IMR-90 (cell line): ENCODE measurements around the gene RELCH. TPM values are rescaled to one million over a fixed set of nuclear protein-coding genes. Genes with fewer than 3 reads are reported as not detected.

Source experiments
- ATAC-seq: fragments of 200-7000 bp; cut with Tn5 transposase; 2 replicates; pipeline ENCODE4 v1.9.1; 2020; ENCODE audit warnings: low read depth, mild to moderate bottlenecking, moderate library complexity
- BruUV-seq: library from RNA; stranded (reverse); fragments of 400-500 nt; replicated peaks from 2 replicates; lab custom pipeline; 2021; lab: Mats Ljungman, UMichigan
- CTCF ChIA-PET: fragments of 300-600 bp; formaldehyde crosslinking; extraction: SDS; loops from one replicate; lab custom pipeline; 2021; ENCODE audit warnings: antibody characterized with exemption; lab: Yijun Ruan, JAX
- POLR2A ChIA-PET: fragments of 300-600 bp; sonication (Branson Sonifier 250); formaldehyde crosslinking; loops from one replicate; lab custom pipeline; 2022; ENCODE audit warnings: antibody characterized with exemption; ENCODE audit not compliant: unreplicated experiment; lab: Charles Lee
- DNase-seq: peaks from one replicate; pipeline ENCODE4 v3.0.0; 2013
- H2AFZ ChIP-seq: replicated peaks from 2 replicates; pipeline ENCODE3; 2013; ENCODE audit warnings: low read length, mild to moderate bottlenecking; ENCODE audit not compliant: poor library complexity
- H2AK5ac ChIP-seq: 2 replicates; pipeline ENCODE4 v1.6.1; 2013; ENCODE audit warnings: low read depth, low read length, inconsistent platforms
- H2AK9ac ChIP-seq: replicated peaks from 2 replicates; pipeline ENCODE3; 2013; ENCODE audit warnings: mild to moderate bottlenecking, low read depth, low read length, moderate library complexity; ENCODE audit not compliant: poor library complexity
- H2BK120ac ChIP-seq: 2 replicates; pipeline ENCODE4 v1.6.1; 2013; ENCODE audit warnings: low read depth, low read length, inconsistent platforms
- H2BK15ac ChIP-seq: 3 replicates; pipeline ENCODE4 v1.6.1; 2013; ENCODE audit warnings: low read depth, low read length, inconsistent platforms
- H2BK20ac ChIP-seq: 2 replicates; pipeline ENCODE4 v1.6.1; 2013; ENCODE audit warnings: low read depth, mild to moderate bottlenecking, inconsistent platforms, low read length, moderate library complexity
- H2BK5ac ChIP-seq: 2 replicates; pipeline ENCODE4 v1.6.1; 2013; ENCODE audit warnings: mild to moderate bottlenecking, low read depth, low read length, inconsistent platforms; ENCODE audit not compliant: poor library complexity, severe bottlenecking
- H3K14ac ChIP-seq: replicated peaks from 2 replicates; pipeline ENCODE4 v1.6.1; 2013; ENCODE audit warnings: low read depth, low read length, inconsistent platforms
- H3K18ac ChIP-seq: 2 replicates; pipeline ENCODE4 v1.6.1; 2013; ENCODE audit warnings: low read depth, low read length, control low read depth
- H3K23ac ChIP-seq: 2 replicates; pipeline ENCODE4 v1.6.1; 2013; ENCODE audit warnings: low read depth, low read length, inconsistent platforms
- H3K27ac ChIP-seq: 2 replicates; pipeline ENCODE4 v1.5.1; 2013; ENCODE audit warnings: mild to moderate bottlenecking, control low read depth, low read length; ENCODE audit not compliant: insufficient read depth
- H3K27me3 ChIP-seq: 2 replicates; pipeline ENCODE4 v1.6.1; 2013; ENCODE audit warnings: low read length; ENCODE audit not compliant: control insufficient read depth, insufficient read depth
- H3K36me3 ChIP-seq: 2 replicates; pipeline ENCODE4 v1.6.1; 2013; ENCODE audit warnings: low read length, mixed read lengths; ENCODE audit not compliant: control insufficient read depth, insufficient read depth
- H3K4ac ChIP-seq: 2 replicates; pipeline ENCODE4 v1.6.1; 2013; ENCODE audit warnings: low read depth, low read length, inconsistent platforms
- H3K4me1 ChIP-seq: 2 replicates; pipeline ENCODE4 v1.6.1; 2013; ENCODE audit warnings: low read length, mixed read lengths; ENCODE audit not compliant: control insufficient read depth, insufficient read depth
- H3K4me2 ChIP-seq: 2 replicates; pipeline ENCODE4 v1.6.1; 2013; ENCODE audit warnings: low read depth, mild to moderate bottlenecking, control low read depth, low read length, moderate library complexity
- H3K4me3 ChIP-seq: 2 replicates; pipeline ENCODE4 v1.5.1; 2013; ENCODE audit warnings: low read depth, mild to moderate bottlenecking, control low read depth, low read length, moderate library complexity; ENCODE audit not compliant: insufficient read depth
- H3K56ac ChIP-seq: 2 replicates; pipeline ENCODE4 v1.6.1; 2013; ENCODE audit warnings: low read length, inconsistent platforms; ENCODE audit not compliant: insufficient read depth; ENCODE audit errors: extremely low read depth
- H3K79me1 ChIP-seq, 2 experiments: 2 replicates each; pipeline ENCODE4 v1.6.1; 2013; ENCODE audit warnings: low read length in 2 of 2, inconsistent platforms in 1 of 2, low read depth in 1 of 2
- H3K9ac ChIP-seq: 2 replicates; pipeline ENCODE4 v1.6.1; 2013; ENCODE audit warnings: low read depth, low read length, control low read depth
- H3K9me1 ChIP-seq: 2 replicates; pipeline ENCODE4 v1.6.1; 2013; ENCODE audit warnings: low read length, inconsistent platforms; ENCODE audit not compliant: insufficient read depth
- H3K9me3 ChIP-seq: 2 replicates; pipeline ENCODE4 v1.6.1; 2013; ENCODE audit warnings: low read length; ENCODE audit not compliant: control insufficient read depth, insufficient read depth
- H4K20me1 ChIP-seq: 2 replicates; pipeline ENCODE4 v1.6.1; 2013; ENCODE audit warnings: low read length, inconsistent platforms; ENCODE audit not compliant: insufficient read depth
- H4K5ac ChIP-seq: 2 replicates; pipeline ENCODE4 v1.6.1; 2013; ENCODE audit warnings: mild to moderate bottlenecking, low read depth, low read length, control low read depth
- H4K8ac ChIP-seq, 2 experiments: 2 replicates each; pipeline ENCODE4 v1.6.1; 2013; ENCODE audit warnings: low read depth in 2 of 2, low read length in 2 of 2, control low read depth in 1 of 2, inconsistent platforms in 1 of 2
- H4K91ac ChIP-seq: 2 replicates; pipeline ENCODE4 v1.6.1; 2013; ENCODE audit warnings: low read depth, low read length, inconsistent platforms; ENCODE audit not compliant: insufficient read depth
- BHLHE40 ChIP-seq: fragments of 150-350 bp; IDR thresholded peaks from 2 replicates; pipeline ENCODE4 v1.6.1; 2016; ENCODE audit warnings: mild to moderate bottlenecking, low read depth, low read length
- CHD1 ChIP-seq: IDR thresholded peaks from 2 replicates; pipeline ENCODE4 v1.6.1; 2012; ENCODE audit warnings: low read depth, low read length, improper control_type of control experiment
- MAFK ChIP-seq: IDR thresholded peaks from 2 replicates; pipeline ENCODE4 v1.6.1; 2012; ENCODE audit warnings: low read depth, low read length, improper control_type of control experiment
- MAZ ChIP-seq: IDR thresholded peaks from 2 replicates; pipeline ENCODE4 v1.6.1; 2012; ENCODE audit warnings: low read depth, mild to moderate bottlenecking, low read length, improper control_type of control experiment, moderate library complexity, borderline replicate concordance
- POLR2A ChIP-seq: IDR thresholded peaks from 2 replicates; pipeline ENCODE4 v1.6.1; 2012; ENCODE audit warnings: mild to moderate bottlenecking, low read depth, low read length
- WGBS, 2 experiments: methylation state at CpG; one replicate each; pipeline versions ENCODE4 v1.1.5 to v1.1.7; 2013; ENCODE audit warnings: missing lambda C conversion rate in 2 of 2; ENCODE audit not compliant: insufficient read length in 1 of 2; ENCODE audit errors: extremely low coverage in 2 of 2; 5-methylcytosine and 5-hydroxymethylcytosine counted together
- dilution Hi-C: fragments of 300-500 bp; cut with HindIII; formaldehyde crosslinking; loops from one replicate; pipeline ENCODE4 v1.14.3; 2018; ENCODE audit warnings: low sequenced_read_pairs; ENCODE audit not compliant: unreplicated experiment
- in situ Hi-C: fragments of 300-500 bp; cut with MboI; formaldehyde crosslinking; loops from 3 replicates; pipeline ENCODE4 v1.14.3; 2019; ENCODE audit warnings: low sequenced_read_pairs, inconsistent platforms, mixed read lengths
- intact Hi-C: fragments of 100-400 bp; cut with micrococcal nuclease; formaldehyde crosslinking; loops from 2 replicates; pipeline ENCODE4 v1.10.0; 2022
- polyA plus RNA-seq, 3 experiments: library from polyadenylated mRNA; depleted of rRNA; stranded (reverse); fragments of >200 nt; gene quantifications; 2 replicates each; pipeline ENCODE4 v1.2.3, GENCODE V29; 2012; ENCODE audit warnings: low replicate concordance in 1 of 3
- total RNA-seq: library from RNA; depleted of rRNA; stranded (reverse); fragments of >200 nt; gene quantifications from 2 replicates; pipeline ENCODE4 v1.2.3, GENCODE V29; 2012
- TF ChIP-seq, protein P1 (sequence below): fragments of 150-350 bp; IDR thresholded peaks from 2 replicates; pipeline ENCODE4 v1.6.1; 2016; ENCODE audit warnings: low read depth, mild to moderate bottlenecking, low read length, moderate library complexity, borderline replicate concordance

Gene RELCH
- total and polyA plus RNA-seq, 2 of the 4 experiments (the other 2 are of a cell fraction) = 14.4 to 52.5 TPM

DNA sequence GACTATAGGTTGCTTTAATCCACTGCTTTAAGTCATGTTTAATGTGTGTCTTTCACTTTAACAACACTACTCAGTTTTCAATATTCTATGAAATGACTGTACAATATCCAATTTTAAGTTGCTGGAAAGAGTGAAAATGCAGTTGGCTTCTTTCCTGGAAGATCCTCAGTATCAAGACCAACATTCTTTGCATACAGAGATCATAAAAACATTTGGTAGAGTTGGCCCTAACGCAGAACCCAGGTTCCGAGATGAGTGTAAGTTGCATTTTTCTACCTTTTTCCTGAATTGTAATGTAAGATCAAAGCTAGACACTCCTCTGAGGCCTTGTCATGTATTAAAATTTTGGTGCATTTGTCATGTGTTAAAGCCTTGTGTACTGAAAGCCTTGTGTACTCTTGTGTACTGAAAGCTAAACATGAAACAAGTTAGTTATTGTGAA is 95.2 kb downstream of the RELCH start:
- H2BK5ac ChIP-seq = peak overlapping the region; percentile 90
- H3K4ac ChIP-seq = no peak overlapping the region; the same call in 1 of the 2 replicates
- dilution Hi-C loops = no loop called here
- no peak overlapping the region for H2AFZ ChIP-seq
- no peak overlapping the region; the same call in 1 of the 2 replicates for H2AK5ac ChIP-seq
- no peak overlapping the region for H3K4me3 ChIP-seq
- peaks cover 3% of the 10 kb centered on the region; the same call in 1 of the 2 replicates for H3K9me1 ChIP-seq
- peak overlapping the region; percentile 5; the same call in 1 of the 2 replicates for H3K18ac ChIP-seq
- H3K14ac ChIP-seq = no peak overlapping the region
- H3K27me3 ChIP-seq = no peaks in the 10 kb centered on the region
- TF ChIP-seq POLR2A = no peak
- TF ChIP-seq CHD1 = no peak
- no peak for TF ChIP-seq BHLHE40
- TF ChIP-seq MAFK = no peak
- no peak for TF ChIP-seq MAZ
- TF ChIP-seq, protein P1, sequence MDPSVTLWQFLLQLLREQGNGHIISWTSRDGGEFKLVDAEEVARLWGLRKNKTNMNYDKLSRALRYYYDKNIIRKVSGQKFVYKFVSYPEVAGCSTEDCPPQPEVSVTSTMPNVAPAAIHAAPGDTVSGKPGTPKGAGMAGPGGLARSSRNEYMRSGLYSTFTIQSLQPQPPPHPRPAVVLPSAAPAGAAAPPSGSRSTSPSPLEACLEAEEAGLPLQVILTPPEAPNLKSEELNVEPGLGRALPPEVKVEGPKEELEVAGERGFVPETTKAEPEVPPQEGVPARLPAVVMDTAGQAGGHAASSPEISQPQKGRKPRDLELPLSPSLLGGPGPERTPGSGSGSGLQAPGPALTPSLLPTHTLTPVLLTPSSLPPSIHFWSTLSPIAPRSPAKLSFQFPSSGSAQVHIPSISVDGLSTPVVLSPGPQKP = no peak
- intact Hi-C loops = no loop called here
- no CpG with 5 or more reads among the region's 2 CpGs for WGBS, 2 experiments
- no peak overlapping the region for H3K9ac ChIP-seq
- H3K27ac ChIP-seq = peak overlapping the region; percentile 23; the same call in 1 of the 2 replicates
- H4K20me1 ChIP-seq = no peaks in the 10 kb centered on the region
- no TSS peak for BruUV-seq
- in situ Hi-C loops = loop anchor here (25.0 kb wide), 1 partner anchor 280 kb away; no protein-coding TSS in a partner anchor
- peak; percentile 70 for ATAC-seq
- H3K36me3 ChIP-seq = peaks cover 8% of the 10 kb centered on the region; the same call in 1 of the 2 replicates
- H2BK120ac ChIP-seq = no peak overlapping the region
- H4K91ac ChIP-seq = no peak overlapping the region
- H3K56ac ChIP-seq = no peak overlapping the region
- peak; percentile 84 for DNase-seq
- ChIA-PET CTCF (interaction anchor here (0.6 to 1.2 kb wide), 3 partner anchors 13 to 242 kb away, joined by 3 read pairs; no protein-coding TSS in a partner anchor), POLR2A (no interaction called here)
- H3K9me3 ChIP-seq = no peaks in the 10 kb centered on the region
- peak overlapping the region in 1 of 2 experiments; percentile 32; a peak in 1 of 4 replicates for H4K8ac ChIP-seq
- H3K4me1 ChIP-seq = peaks cover 7% of the 10 kb centered on the region
- peaks cover 3 to 15% of the 10 kb centered on the region in 2 experiments; a peak in 2 of 4 replicates for H3K79me1 ChIP-seq
- H3K4me2 ChIP-seq = peak overlapping the region; percentile 71
- H3K23ac ChIP-seq = no peak overlapping the region; the same call in 1 of the 2 replicates
- H2BK20ac ChIP-seq = 0 out of 2 replicates have a peak overlapping the region, but pooled peaks have one; percentile 62
- no peak overlapping the region for H2BK15ac ChIP-seq
- H4K5ac ChIP-seq = no peak overlapping the region
- H2AK9ac ChIP-seq = no peak overlapping the region
